ENCODE results near the gene TTLL3.

DNA sequence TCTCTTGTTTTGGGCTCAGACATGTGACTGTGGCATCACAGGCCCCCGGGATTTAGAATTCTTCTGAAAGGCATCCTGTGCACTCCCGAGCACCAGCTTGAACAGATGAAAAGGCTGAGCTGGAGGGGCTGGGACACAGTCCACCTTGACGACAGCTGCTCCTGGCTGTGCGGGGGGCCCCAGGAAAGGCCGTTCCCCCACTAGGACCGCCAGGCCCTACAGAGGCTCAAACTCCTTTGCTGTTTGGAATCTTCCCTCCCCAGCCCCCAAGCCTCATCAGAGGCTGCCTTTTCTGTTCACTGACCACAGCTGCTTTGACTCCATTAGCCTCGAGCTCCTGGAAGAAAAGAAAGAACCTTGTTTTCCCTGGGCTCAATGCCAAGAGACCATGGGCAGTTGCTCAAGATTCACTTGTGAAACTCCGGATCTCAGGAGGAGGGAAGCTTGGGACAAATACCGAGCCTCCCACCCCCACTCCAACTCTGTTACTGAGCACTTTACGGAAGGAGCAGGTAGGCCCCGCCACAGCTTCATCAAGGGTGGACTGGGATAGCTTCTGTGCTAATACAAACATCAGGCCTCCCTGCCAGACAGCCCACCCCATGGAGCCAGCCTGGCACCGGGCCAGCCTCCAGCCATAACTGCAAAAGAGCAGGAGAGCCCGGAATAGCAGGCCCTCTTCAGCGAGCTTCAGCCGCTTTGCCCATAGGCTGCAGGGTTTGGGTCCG is 54.3 kb downstream of the TTLL3 start:
- TF ChIP-seq, protein P1, sequence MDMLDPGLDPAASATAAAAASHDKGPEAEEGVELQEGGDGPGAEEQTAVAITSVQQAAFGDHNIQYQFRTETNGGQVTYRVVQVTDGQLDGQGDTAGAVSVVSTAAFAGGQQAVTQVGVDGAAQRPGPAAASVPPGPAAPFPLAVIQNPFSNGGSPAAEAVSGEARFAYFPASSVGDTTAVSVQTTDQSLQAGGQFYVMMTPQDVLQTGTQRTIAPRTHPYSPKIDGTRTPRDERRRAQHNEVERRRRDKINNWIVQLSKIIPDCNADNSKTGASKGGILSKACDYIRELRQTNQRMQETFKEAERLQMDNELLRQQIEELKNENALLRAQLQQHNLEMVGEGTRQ (IDR thresholded peaks at IDR 0.05; ENCODE audit: low read length) = no peak
- TF ChIP-seq, protein P2, sequence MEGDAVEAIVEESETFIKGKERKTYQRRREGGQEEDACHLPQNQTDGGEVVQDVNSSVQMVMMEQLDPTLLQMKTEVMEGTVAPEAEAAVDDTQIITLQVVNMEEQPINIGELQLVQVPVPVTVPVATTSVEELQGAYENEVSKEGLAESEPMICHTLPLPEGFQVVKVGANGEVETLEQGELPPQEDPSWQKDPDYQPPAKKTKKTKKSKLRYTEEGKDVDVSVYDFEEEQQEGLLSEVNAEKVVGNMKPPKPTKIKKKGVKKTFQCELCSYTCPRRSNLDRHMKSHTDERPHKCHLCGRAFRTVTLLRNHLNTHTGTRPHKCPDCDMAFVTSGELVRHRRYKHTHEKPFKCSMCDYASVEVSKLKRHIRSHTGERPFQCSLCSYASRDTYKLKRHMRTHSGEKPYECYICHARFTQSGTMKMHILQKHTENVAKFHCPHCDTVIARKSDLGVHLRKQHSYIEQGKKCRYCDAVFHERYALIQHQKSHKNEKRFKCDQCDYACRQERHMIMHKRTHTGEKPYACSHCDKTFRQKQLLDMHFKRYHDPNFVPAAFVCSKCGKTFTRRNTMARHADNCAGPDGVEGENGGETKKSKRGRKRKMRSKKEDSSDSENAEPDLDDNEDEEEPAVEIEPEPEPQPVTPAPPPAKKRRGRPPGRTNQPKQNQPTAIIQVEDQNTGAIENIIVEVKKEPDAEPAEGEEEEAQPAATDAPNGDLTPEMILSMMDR (IDR thresholded peaks at IDR 0.05; ENCODE audit: control extremely low read depth in 1 of 3, insufficient read depth in 1 of 3, low read depth in 1 of 3, low read length in 3 of 3) = no peak
- TF ChIP-seq BACH1 (IDR thresholded peaks at IDR 0.05; ENCODE audit: low read length) (no peak), POLR2AphosphoS5 (IDR thresholded peaks at IDR 0.05; ENCODE audit: low read depth, low read length) (no peak), EP300 (IDR thresholded peaks at IDR 0.05; ENCODE audit: borderline replicate concordance in 1 of 2, low read depth in 2 of 2, low read length in 2 of 2) (no peak), SIRT6 (IDR thresholded peaks at IDR 0.05; ENCODE audit: low read length) (no peak), ZNF274 (IDR thresholded peaks at IDR 0.05; ENCODE audit: borderline replicate concordance, extremely low read depth, low read length) (no peak)

All from H1 (cell line).